Liver (tissue), 9 donors: ENCODE data around the gene ZNF618. TPM values are rescaled to one million over a fixed set of nuclear protein-coding genes. Genes with fewer than 3 reads are reported as not detected.

ENCODE experiments used
- DNase-seq: peaks from one replicate; pipeline ENCODE4 v3.0.0-alpha.2; 2017; ENCODE audit warnings: low spot score
- H3K27ac ChIP-seq, 2 donors: one replicate each; pipeline ENCODE4 v1.7.0; 2013; ENCODE audit warnings: inconsistent platforms in 2 of 2, low read length in 2 of 2, control low read depth in 1 of 2, low read depth in 1 of 2, mild to moderate bottlenecking in 1 of 2
- H3K27me3 ChIP-seq, 4 donors: one replicate each; pipeline versions ENCODE4 v1.6.1 to v1.7.0; 2013; ENCODE audit warnings: low read length in 3 of 4, inconsistent platforms in 1 of 4, mild to moderate bottlenecking in 1 of 4, moderate library complexity in 1 of 4; ENCODE audit not compliant: control insufficient read depth in 4 of 4, insufficient read depth in 4 of 4
- H3K36me3 ChIP-seq, 4 donors: one replicate each; pipeline versions ENCODE4 v1.6.1 to v1.7.0; 2013; ENCODE audit warnings: low read length in 3 of 4, mild to moderate bottlenecking in 3 of 4, low read depth in 1 of 4, moderate library complexity in 1 of 4; ENCODE audit not compliant: control insufficient read depth in 4 of 4, insufficient read depth in 3 of 4
- H3K4me1 ChIP-seq, 4 donors: one replicate each; pipeline versions ENCODE4 v1.6.1 to v1.7.0; 2013; ENCODE audit warnings: low read length in 3 of 4, mild to moderate bottlenecking in 3 of 4, moderate library complexity in 1 of 4; ENCODE audit not compliant: control insufficient read depth in 4 of 4, insufficient read depth in 4 of 4
- H3K4me3 ChIP-seq, 3 donors: one replicate each; pipeline versions ENCODE4 v1.6.1 to v1.7.0; 2013; ENCODE audit warnings: low read length in 3 of 3, control low read depth in 1 of 3, low read depth in 1 of 3, mild to moderate bottlenecking in 1 of 3
- H3K9ac ChIP-seq, 2 donors: one replicate each; pipeline ENCODE4 v1.7.0; 2013; ENCODE audit warnings: low read length in 2 of 2, mild to moderate bottlenecking in 2 of 2, moderate library complexity in 2 of 2, control low read depth in 1 of 2, low read depth in 1 of 2
- H3K9me3 ChIP-seq, 4 donors: one replicate each; pipeline versions ENCODE4 v1.6.1 to v1.7.0; 2013; ENCODE audit warnings: low read length in 3 of 4; ENCODE audit not compliant: control insufficient read depth in 4 of 4
- CTCF ChIP-seq: fragments of 150-350 bp; IDR thresholded peaks from 2 replicates; pipeline ENCODE4 v1.5.1; 2017; ENCODE audit warnings: improper control_type of control experiment, low read depth, low read length; ENCODE audit not compliant: missing input control
- EGR1 ChIP-seq, 2 donors: IDR thresholded peaks; 2 replicates each; pipeline ENCODE4 v1.6.1; 2016 to 2018; ENCODE audit warnings: antibody characterized with exemption in 2 of 2, low read depth in 2 of 2
- FOXA1 ChIP-seq: IDR thresholded peaks from 2 replicates; pipeline ENCODE4 v1.6.1; 2016; ENCODE audit warnings: antibody characterized with exemption
- GABPA ChIP-seq, 2 donors: IDR thresholded peaks in 1 of 2; conservative IDR thresholded peaks in 1 of 2; 2 replicates each; pipeline ENCODE4 v1.6.1; 2016; ENCODE audit warnings: antibody characterized with exemption in 2 of 2, mild to moderate bottlenecking in 1 of 2, moderate library complexity in 1 of 2
- JUND ChIP-seq, 2 donors: IDR thresholded peaks; 2 replicates each; pipeline ENCODE4 v1.6.1; 2016; ENCODE audit warnings: antibody characterized with exemption in 2 of 2
- RAD21 ChIP-seq, 2 donors: IDR thresholded peaks; 2 replicates each; pipeline ENCODE4 v1.6.1; 2016; ENCODE audit warnings: antibody characterized with exemption in 2 of 2, mild to moderate bottlenecking in 2 of 2
- REST ChIP-seq: IDR thresholded peaks from 2 replicates; pipeline ENCODE4 v1.6.1; 2016; ENCODE audit warnings: antibody characterized with exemption, mild to moderate bottlenecking
- RXRA ChIP-seq, 2 donors: IDR thresholded peaks; 2 replicates each; pipeline ENCODE4 v1.6.1; 2017 to 2018; ENCODE audit warnings: antibody characterized with exemption in 2 of 2, mild to moderate bottlenecking in 1 of 2
- SP1 ChIP-seq: IDR thresholded peaks from 2 replicates; pipeline ENCODE4 v1.6.1; 2018; ENCODE audit warnings: antibody characterized with exemption, mild to moderate bottlenecking
- TAF1 ChIP-seq: conservative IDR thresholded peaks from 2 replicates; pipeline ENCODE4 v1.6.1; 2016; ENCODE audit warnings: antibody characterized with exemption, mild to moderate bottlenecking
- WGBS: extraction: QIAGEN DNeasy Blood & Tissue Kit; methylation state at CpG from one replicate; pipeline ENCODE4 v1.1.7; 2013; 5-methylcytosine and 5-hydroxymethylcytosine counted together
- polyA plus RNA-seq, 2 donors: library from polyadenylated mRNA; stranded (reverse) in 1 of 2; unstranded in 1 of 2; fragments of 200-250 nt in 1 of 2; fragments of >200 nt in 1 of 2; fragmentation: Nextera tagmentation in 1 of 2; extraction: Ambion mirVana in 1 of 2; gene quantifications; one replicate each; pipeline versions ENCODE4 v1.2.1 to v1.2.3, GENCODE V29; 2013 to 2015
- total RNA-seq, 2 donors: library from RNA; depleted of rRNA; stranded (reverse); fragments of >200 nt; gene quantifications; one replicate each; pipeline ENCODE4 v1.2.3, GENCODE V29; 2014
- donor health status: healthy.
- donor health status: healthy.
- donor health status: healthy.
- donor health status: healthy.
- donor health status: healthy.

ZNF618 gene
- total and polyA plus RNA-seq, 4 donors = 2.2 to 6.5 (median 3.7) TPM

GRCh38 chr9:114031948-114032840, 156.1 kb downstream of the ZNF618 start:
- no peak for DNase-seq
- Histone ChIP-seq H3K27ac (no peak overlapping the region), H3K4me1 (no peaks in the 10 kb centered on the region), H3K27me3 (no peaks in the 10 kb centered on the region), H3K9me3 (no peaks in the 10 kb centered on the region), H3K4me3 (no peak overlapping the region), H3K36me3 (peaks cover 5 to 62% (median 18%) of the 10 kb centered on the region in 4 donors), H3K9ac (no peak overlapping the region)
- WGBS = 95% methylated on average over 19 of the region's 19 CpGs
- no peak for TF ChIP-seq FOXA1
- TF ChIP-seq SP1 = no peak
- TF ChIP-seq REST = no peak
- no peak for TF ChIP-seq GABPA (IDR thresholded peaks at IDR 0.05 in 1 of 2, conservative IDR thresholded peaks at IDR 0.05 in 1 of 2)
- TF ChIP-seq EGR1 (IDR thresholded peaks at IDR 0.05; ENCODE audit: low read depth in 2 of 2) = no peak
- TF ChIP-seq RXRA (IDR thresholded peaks at IDR 0.05) = no peak
- TF ChIP-seq JUND (IDR thresholded peaks at IDR 0.05) = no peak
- no peak for TF ChIP-seq TAF1

- Histone ChIP-seq H3K4me3 (no peak overlapping the region), H3K36me3 (peaks cover 5 to 74% (median 25%) of the 10 kb centered on the region in 4 donors), H3K9me3 (no peaks in the 10 kb centered on the region), H3K27me3 (no peaks in the 10 kb centered on the region), H3K27ac (no peak overlapping the region), H3K4me1 (no peaks in the 10 kb centered on the region), H3K9ac (no peak overlapping the region)
- TF ChIP-seq CTCF (peak; percentile 43), EGR1 (IDR thresholded peaks at IDR 0.05; ENCODE audit: low read depth in 2 of 2) (no peak), RAD21 (IDR thresholded peaks at IDR 0.05) (peak; percentile 67 to 77)
- WGBS = 73% methylated on average over 12 of the region's 12 CpGs
- peak; percentile 53 for DNase-seq
Observed at GRCh38 chr9:114033397-114034103, 157.4 kb downstream of the ZNF618 start.
